Esophagus (tissue), 2 donors: Measurements from ENCODE around the gene CCDC197. TPM values are rescaled to one million over a fixed set of nuclear protein-coding genes. Genes with fewer than 3 reads are reported as not detected.

ENCODE experiments used
- H3K27ac ChIP-seq, 2 donors: one replicate each; pipeline ENCODE4 v1.5.1; 2013; ENCODE audit warnings: low read depth in 2 of 2, mild to moderate bottlenecking in 2 of 2, inconsistent platforms in 1 of 2, low read length in 1 of 2, moderate library complexity in 1 of 2
- H3K27me3 ChIP-seq, 2 donors: one replicate each; pipeline ENCODE4 v1.6.1; 2013; ENCODE audit warnings: low read length in 2 of 2, control low read depth in 1 of 2, mild to moderate bottlenecking in 1 of 2; ENCODE audit not compliant: insufficient read depth in 2 of 2, control insufficient read depth in 1 of 2
- H3K36me3 ChIP-seq, 2 donors: one replicate each; pipeline ENCODE4 v1.6.1; 2013; ENCODE audit warnings: low read length in 1 of 2; ENCODE audit not compliant: control insufficient read depth in 2 of 2, insufficient read depth in 2 of 2
- H3K4me1 ChIP-seq, 2 donors: one replicate each; pipeline ENCODE4 v1.6.1; 2013; ENCODE audit warnings: low read length in 1 of 2; ENCODE audit not compliant: control insufficient read depth in 2 of 2, insufficient read depth in 2 of 2
- H3K4me3 ChIP-seq, 2 donors: one replicate each; pipeline ENCODE4 v1.5.1; 2013; ENCODE audit warnings: low read length in 2 of 2, mild to moderate bottlenecking in 2 of 2, low read depth in 1 of 2, moderate library complexity in 1 of 2
- H3K9me3 ChIP-seq, 2 donors: one replicate each; pipeline ENCODE4 v1.6.1; 2013; ENCODE audit warnings: mild to moderate bottlenecking in 2 of 2, low read depth in 1 of 2, low read length in 1 of 2, moderate library complexity in 1 of 2; ENCODE audit not compliant: control insufficient read depth in 2 of 2, insufficient read depth in 1 of 2
- WGBS, 2 donors: extraction: QIAGEN DNeasy Blood & Tissue Kit; methylation state at CpG; one replicate each; pipeline ENCODE4 v1.1.7; 2013; 5-methylcytosine and 5-hydroxymethylcytosine counted together
- polyA plus RNA-seq, 2 donors: library from polyadenylated mRNA; stranded (reverse); fragments of 200-250 nt; gene quantifications; one replicate each; pipeline ENCODE4 v1.2.3, GENCODE V29; 2013
- donor health status: healthy with polysubstance abuse.
- donor health status: Bipolar disorder and iron deficiency.

The CCDC197 gene
- polyA plus RNA-seq, 2 donors = not detected

DNA sequence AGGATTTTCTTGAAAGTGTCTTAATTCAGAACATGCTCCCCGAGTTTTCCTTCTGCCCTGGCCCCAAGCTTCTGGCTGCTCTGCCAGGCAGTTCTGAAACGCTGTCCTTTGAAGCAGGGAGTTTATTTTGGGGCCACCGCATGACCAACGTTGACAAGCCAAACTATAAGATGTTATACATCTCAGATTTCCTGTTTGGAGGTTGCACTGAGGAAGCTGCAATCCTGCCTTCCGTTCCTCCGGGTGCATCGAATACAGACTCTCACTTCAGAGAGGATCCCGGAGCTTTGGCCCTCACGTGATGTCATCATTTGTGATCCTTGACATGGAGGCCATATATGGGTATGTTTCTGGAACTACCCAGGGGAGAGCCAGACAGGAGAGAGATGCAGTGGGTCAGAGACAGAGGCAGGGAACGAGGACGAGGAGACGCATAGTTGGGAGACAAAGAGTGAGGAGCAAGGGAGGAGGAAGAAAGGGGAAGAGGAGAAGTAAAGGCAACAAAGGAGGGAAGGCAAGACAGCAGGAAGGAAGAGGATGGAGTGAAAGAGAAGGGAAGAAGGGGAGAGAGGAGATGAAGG lies 20.5 kb upstream of the CCDC197 start, which contains the start of gene ASB2:
ASB2 (minus strand) TSS at position 94 of the 581 bp plus-strand sequence. CDS start 12,031 bp downstream, outside the sequence.
- no peaks in the 10 kb centered on the region for H3K36me3 ChIP-seq
- H3K27ac ChIP-seq = peak within 1 kb of the TSS; percentile 46 to 83
- 42 to 44% methylated on average over 12 of the region's 12 CpGs for WGBS, 2 donors
- peak within 1 kb of the TSS; percentile 33 to 36 for H3K4me3 ChIP-seq
- peaks cover 0 to 2% of the 10 kb centered on the region in 2 donors for H3K9me3 ChIP-seq
- no peaks in the 10 kb centered on the region for H3K27me3 ChIP-seq
- peaks cover 4 to 8% of the 10 kb centered on the region in 2 donors for H3K4me1 ChIP-seq

DNA sequence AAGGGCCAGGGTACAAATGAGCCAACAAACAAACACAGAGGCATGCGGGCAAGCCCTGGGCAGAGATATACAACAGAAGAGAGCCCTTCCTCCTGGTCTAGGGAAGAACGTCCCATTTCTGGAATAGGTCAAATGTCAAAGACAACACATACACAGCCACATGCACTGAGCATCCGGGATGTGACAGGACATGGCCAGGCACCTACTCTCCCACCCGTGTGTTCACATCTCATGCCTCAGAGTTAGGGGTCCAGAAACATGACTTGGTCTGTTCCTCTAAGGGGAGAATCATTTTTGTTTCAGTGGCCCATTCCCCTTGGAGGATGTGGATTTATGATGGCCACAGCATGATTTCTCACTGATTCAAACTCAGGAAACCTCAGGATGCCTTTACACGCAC lies 19.9 kb upstream of the CCDC197 start:
- peak overlapping the region; percentile 46 to 83 for H3K27ac ChIP-seq
- no peaks in the 10 kb centered on the region for H3K36me3 ChIP-seq
- H3K4me1 ChIP-seq = peaks cover 4 to 8% of the 10 kb centered on the region in 2 donors
- WGBS, 2 donors = 72 to 79% methylated on average over 5 of the region's 5 CpGs
- H3K9me3 ChIP-seq = peaks cover 0 to 2% of the 10 kb centered on the region in 2 donors
- H3K4me3 ChIP-seq = no peak overlapping the region
- H3K27me3 ChIP-seq = no peaks in the 10 kb centered on the region

DNA sequence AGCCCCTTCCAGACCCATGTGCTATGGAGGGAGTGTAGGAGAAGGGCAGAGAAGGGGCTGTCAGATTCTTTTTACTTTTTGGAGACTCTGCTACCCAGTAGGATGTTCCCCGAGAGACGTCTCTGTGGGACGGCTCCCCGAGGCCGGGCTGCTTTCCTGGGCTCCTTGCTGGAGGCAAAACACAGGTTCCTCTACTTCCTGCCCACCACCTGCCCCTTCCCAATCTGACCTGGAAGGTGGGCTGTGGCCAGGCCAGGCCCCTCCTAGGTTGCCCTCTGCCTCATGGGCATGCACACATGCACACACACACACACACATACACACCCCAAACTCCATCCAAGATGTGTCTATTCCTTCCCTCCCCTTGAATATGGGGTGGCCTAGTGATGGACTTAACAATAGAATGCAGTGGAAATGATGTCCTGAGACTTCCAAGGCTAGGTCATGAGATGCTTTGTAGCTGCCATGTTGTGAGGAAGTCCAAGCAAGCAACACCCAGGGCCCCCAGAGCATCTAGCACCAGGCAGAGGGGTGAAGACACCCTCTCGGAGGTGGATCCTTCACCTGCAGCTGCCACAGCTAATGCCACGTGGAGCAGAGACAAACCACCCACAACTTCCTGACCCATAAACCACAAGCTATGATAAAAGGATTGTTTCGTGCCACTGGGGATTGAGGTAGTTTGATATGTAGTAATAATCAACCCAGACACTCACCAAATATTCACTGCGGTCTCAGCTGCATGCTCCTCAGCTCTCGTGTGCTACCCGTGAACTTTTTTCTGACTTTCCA lies 19.1 kb upstream of the CCDC197 start:
- Histone ChIP-seq H3K27ac (peak overlapping the region; percentile 21 to 46), H3K27me3 (no peaks in the 10 kb centered on the region), H3K4me3 (no peak overlapping the region), H3K4me1 (peaks cover under 1 to 8% of the 10 kb centered on the region in 2 donors), H3K36me3 (no peaks in the 10 kb centered on the region), H3K9me3 (peaks cover 0 to 2% of the 10 kb centered on the region in 2 donors)
- 76 to 81% methylated on average over 11 of the region's 11 CpGs for WGBS, 2 donors

DNA sequence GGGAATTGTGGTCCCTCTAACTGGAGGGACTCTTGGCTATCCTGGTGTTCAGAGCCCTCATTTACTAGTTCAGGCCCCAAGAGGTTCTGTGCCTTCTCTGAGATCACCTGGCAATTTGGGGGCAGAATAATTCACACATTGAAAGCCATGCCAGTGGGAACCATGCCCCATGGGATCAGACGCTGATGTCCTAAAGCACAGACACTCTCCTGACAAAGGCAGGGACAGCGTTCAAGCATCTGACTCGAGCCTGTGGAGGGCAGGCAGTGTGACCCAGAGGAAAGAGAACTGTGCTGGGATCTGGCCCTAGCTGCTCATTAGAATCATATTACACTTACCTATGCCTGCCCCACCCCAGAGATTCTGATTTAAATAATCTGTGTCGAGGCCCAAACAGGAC lies 18.4 kb upstream of the CCDC197 start:
- 73 to 77% methylated on average over 4 of the region's 4 CpGs for WGBS, 2 donors
- Histone ChIP-seq H3K4me1 (peaks cover 0 to 8% of the 10 kb centered on the region in 2 donors), H3K27ac (peak overlapping the region; percentile 14 to 50), H3K9me3 (peaks cover 0 to 2% of the 10 kb centered on the region in 2 donors), H3K27me3 (no peaks in the 10 kb centered on the region), H3K4me3 (no peak overlapping the region), H3K36me3 (no peaks in the 10 kb centered on the region)

DNA sequence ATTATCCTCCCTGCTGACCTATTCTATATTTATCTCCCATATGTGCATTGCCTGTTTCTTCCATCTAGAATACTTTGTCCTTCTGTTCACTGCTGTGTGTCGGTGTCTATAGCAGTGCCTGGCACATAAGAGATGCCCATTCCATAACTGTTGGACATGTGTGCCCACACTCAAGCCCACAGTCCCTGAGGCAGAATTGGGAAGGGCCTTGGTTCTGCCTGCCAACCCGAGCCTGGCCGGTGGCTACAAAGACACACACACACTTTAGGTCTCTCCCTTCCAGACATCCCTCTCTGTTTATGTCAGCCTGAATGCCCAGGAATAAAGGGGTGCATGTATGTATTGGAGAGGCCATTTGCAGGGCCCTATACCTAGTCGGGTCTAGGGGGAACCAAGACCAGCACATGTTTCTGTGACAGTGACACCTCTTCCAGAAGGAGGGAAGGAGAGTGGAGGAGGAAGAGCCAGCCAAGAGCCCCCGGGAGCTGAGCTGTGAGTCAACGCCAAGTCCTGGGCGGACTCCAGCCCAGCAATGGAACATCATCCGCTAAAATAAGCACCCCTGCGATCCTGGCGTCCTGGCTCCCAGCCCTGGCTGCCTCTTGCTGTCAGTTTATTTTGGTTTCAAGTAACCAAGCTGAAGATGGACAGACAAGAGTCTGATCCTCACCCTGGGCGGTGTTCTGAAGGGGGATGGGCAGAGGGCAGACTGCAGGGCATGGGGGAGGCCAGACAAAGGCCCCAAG lies 16.5 kb upstream of the CCDC197 start:
- Histone ChIP-seq H3K4me1 (peaks cover 0 to 10% of the 10 kb centered on the region in 2 donors), H3K9me3 (peaks cover 0 to 2% of the 10 kb centered on the region in 2 donors), H3K36me3 (no peaks in the 10 kb centered on the region), H3K4me3 (no peak overlapping the region), H3K27me3 (no peaks in the 10 kb centered on the region), H3K27ac (peak overlapping the region; percentile 34 to 81)
- 36 to 51% methylated on average over 11 of the region's 11 CpGs for WGBS, 2 donors

DNA sequence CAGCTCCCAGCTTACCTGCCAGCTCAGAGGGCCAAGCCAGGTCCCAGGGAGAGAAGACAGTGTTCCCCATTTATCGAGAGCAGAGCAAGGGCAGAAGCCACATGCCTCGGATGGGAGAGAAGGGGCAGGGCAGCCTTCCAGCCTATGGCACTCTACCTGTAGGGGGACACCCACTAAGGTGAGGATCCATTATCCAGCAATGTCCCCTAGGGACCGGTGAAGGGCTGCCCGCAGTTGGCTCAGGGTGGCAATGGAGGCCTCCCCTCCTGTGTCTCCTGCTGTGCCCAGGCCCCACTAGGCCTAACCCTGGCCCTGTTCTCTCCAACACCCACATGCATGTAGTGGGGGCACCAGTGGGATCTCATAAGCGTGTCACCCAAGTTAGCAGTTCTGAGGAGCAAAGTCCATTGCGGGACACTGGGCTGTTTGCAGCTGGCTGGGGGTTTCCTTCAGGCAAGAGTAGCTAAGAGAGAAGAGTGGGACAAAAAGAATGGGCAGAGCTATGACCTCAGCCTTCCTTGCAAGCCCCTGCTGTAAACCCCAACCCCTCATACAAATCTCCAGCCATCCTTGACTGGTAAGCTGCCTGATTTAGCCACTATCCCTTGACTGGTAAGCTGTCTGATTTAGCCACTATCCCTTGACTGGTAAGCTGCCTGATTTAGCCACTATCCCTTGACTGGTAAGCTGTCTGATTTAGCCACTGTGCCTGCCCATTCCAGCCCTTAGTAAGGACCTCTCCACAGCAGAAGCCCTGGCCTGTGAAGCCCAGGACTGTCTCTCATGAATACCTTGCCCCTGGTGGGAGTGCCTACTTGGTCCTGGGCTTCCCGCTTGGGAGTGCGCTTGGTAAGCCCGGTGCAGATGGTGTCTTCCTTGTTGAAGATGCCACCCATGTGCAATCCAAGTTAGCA lies 15.5 kb upstream of the CCDC197 start:
- Histone ChIP-seq H3K27me3 (no peaks in the 10 kb centered on the region), H3K36me3 (no peaks in the 10 kb centered on the region), H3K27ac (peak overlapping the region; percentile 28 to 81), H3K9me3 (peaks cover 0 to 2% of the 10 kb centered on the region in 2 donors), H3K4me3 (no peak overlapping the region), H3K4me1 (peaks cover 0 to 10% of the 10 kb centered on the region in 2 donors)
- WGBS, 2 donors = 94 to 96% methylated on average over 9 of the region's 9 CpGs

DNA sequence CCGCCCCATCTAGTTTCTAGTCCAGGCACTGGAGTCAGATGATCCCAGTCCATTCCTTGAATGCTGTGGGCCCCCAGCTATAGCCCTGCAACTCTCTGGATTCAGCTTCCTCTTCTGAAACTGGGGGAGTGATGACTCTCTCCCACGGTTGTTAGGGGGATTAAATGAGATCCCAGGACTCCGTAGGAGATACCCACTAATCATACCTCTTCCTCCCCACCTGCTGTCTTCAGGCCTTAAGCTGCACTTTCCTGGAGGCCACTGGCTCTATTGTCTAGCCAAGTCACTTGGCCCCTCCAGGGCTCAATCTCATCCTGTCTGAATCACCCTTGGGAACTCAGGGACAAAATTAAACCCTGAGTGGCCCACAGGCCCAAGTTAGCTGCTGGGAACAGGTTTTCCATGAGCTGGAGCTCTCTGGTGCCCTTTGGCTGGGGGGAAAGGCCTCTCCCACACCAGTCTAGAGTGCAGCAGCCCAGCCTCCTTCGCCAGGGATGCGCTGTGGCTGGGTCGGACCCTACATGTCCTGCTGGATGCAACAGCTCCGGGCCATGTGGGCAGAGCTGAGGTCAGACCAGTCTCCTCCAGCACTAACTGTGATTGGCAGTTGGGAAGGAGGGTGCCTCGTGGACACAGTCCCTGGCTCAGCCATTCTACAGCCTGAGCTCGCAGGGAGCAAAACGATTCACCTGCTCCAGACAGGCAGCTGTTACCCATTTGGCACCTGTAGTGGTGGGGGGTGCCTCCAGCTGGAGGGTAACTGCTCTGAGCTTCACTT lies 14.7 kb upstream of the CCDC197 start:
- 81 to 85% methylated on average over 10 of the region's 10 CpGs for WGBS, 2 donors
- Histone ChIP-seq H3K9me3 (peaks cover 0 to 2% of the 10 kb centered on the region in 2 donors), H3K27ac (peak overlapping the region in 1 of 2 donors; percentile 81), H3K36me3 (no peaks in the 10 kb centered on the region), H3K27me3 (no peaks in the 10 kb centered on the region), H3K4me1 (peaks cover 0 to 13% of the 10 kb centered on the region in 2 donors), H3K4me3 (no peak overlapping the region)

DNA sequence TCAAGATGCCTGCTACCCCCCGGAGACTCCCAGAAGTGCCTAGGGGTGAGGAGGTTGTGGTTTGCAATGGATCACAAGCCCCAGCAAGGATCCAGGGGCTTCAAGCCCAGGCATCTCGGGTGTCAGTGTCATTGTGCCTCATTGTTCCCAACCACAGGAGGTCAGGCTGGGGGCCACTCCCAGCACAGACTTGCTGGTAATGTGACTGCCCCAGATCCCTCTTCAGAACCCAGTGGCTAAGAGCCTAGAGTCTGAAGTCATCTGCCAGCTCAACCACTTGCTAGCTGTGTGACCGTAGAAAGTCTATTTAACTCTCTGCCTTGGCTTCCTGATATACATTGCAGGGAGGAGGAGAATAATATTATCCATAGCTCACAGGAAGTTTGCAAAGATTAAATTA lies 13.0 kb upstream of the CCDC197 start:
- H3K4me3 ChIP-seq = no peak overlapping the region
- no peaks in the 10 kb centered on the region for H3K27me3 ChIP-seq
- peaks cover 0 to 14% of the 10 kb centered on the region in 2 donors for H3K4me1 ChIP-seq
- WGBS, 2 donors = 72 to 89% methylated on average over 3 of the region's 3 CpGs
- no peak overlapping the region for H3K27ac ChIP-seq
- no peaks in the 10 kb centered on the region for H3K9me3 ChIP-seq
- H3K36me3 ChIP-seq = no peaks in the 10 kb centered on the region
